RWPE2 (cell line): ENCODE measurements around the gene STIM1.
A peak's percentile ranks its signal among the peaks of the same experiment; 100 is the strongest.

ENCODE experiments used
- ATAC-seq: fragments of 200-7000 bp; cut with Tn5 transposase; 3 replicates; pipeline ENCODE4 v1.9.1; 2021; ENCODE audit warnings: low read depth
- DNase-seq: peaks from one replicate; pipeline ENCODE4 v3.0.0-alpha.2; 2020; ENCODE audit warnings: low spot score
- H3K27ac ChIP-seq: fragments of 450-650 bp; 2 replicates; pipeline ENCODE4 v1.5.1; 2017; ENCODE audit warnings: mild to moderate bottlenecking; ENCODE audit not compliant: poor library complexity, severe bottlenecking
- H3K27me3 ChIP-seq: fragments of 250-450 bp; sonication (Bioruptor Pico); 2 replicates; pipeline ENCODE4 v1.5.1; 2021; ENCODE audit warnings: mild to moderate bottlenecking, moderate library complexity; ENCODE audit not compliant: insufficient read depth, poor library complexity, severe bottlenecking
- H3K36me3 ChIP-seq: fragments of 250-450 bp; sonication (Bioruptor Pico); 2 replicates; pipeline ENCODE4 v1.5.1; 2020; ENCODE audit warnings: low read depth, mild to moderate bottlenecking, moderate library complexity
- H3K4me1 ChIP-seq: fragments of 250-450 bp; sonication (Bioruptor Pico); 2 replicates; pipeline ENCODE4 v1.5.1; 2021; ENCODE audit warnings: mild to moderate bottlenecking, moderate library complexity; ENCODE audit not compliant: insufficient read depth, poor library complexity, severe bottlenecking
- H3K4me3 ChIP-seq: fragments of 250-450 bp; sonication (Bioruptor Pico); 2 replicates; pipeline ENCODE4 v1.5.1; 2021; ENCODE audit warnings: mild to moderate bottlenecking, moderate library complexity; ENCODE audit not compliant: severe bottlenecking
- H3K9me3 ChIP-seq: fragments of 250-450 bp; sonication (Bioruptor Pico); 2 replicates; pipeline ENCODE4 v1.5.1; 2021; ENCODE audit warnings: mild to moderate bottlenecking, moderate library complexity; ENCODE audit not compliant: severe bottlenecking
- CTCF ChIP-seq: fragments of 450-650 bp; IDR thresholded peaks from one replicate; pipeline ENCODE4 v1.5.1; 2017; ENCODE audit warnings: mild to moderate bottlenecking, moderate library complexity; ENCODE audit not compliant: poor library complexity, severe bottlenecking

The STIM1 gene

GRCh38 chr11:4086575-4087353 is 231.3 kb downstream of the STIM1 start:
- Histone ChIP-seq H3K4me1 (no peaks in the 10 kb centered on the region), H3K4me3 (no peak overlapping the region), H3K27me3 (no peaks in the 10 kb centered on the region), H3K9me3 (no peaks in the 10 kb centered on the region), H3K36me3 (no peaks in the 10 kb centered on the region), H3K27ac (no peak overlapping the region)
- DNase-seq (no peak), ATAC-seq (no peak)
- TF ChIP-seq CTCF = no peak

GRCh38 chr11:4087551-4087950 is 232.1 kb downstream of the STIM1 start:
- H3K9me3 ChIP-seq = no peaks in the 10 kb centered on the region
- no peaks in the 10 kb centered on the region for H3K27me3 ChIP-seq
- H3K27ac ChIP-seq = no peak overlapping the region
- H3K4me1 ChIP-seq = no peaks in the 10 kb centered on the region
- no peak for ATAC-seq
- TF ChIP-seq CTCF = peak; percentile 9
- no peaks in the 10 kb centered on the region for H3K36me3 ChIP-seq
- no peak overlapping the region for H3K4me3 ChIP-seq
- no peak for DNase-seq

GRCh38 chr11:4090258-4090657 is 234.8 kb downstream of the STIM1 start:
- Histone ChIP-seq H3K4me3 (no peak overlapping the region), H3K27ac (no peak overlapping the region), H3K4me1 (no peaks in the 10 kb centered on the region), H3K9me3 (no peaks in the 10 kb centered on the region), H3K27me3 (no peaks in the 10 kb centered on the region), H3K36me3 (no peaks in the 10 kb centered on the region)
- TF ChIP-seq CTCF = no peak
- ATAC-seq (no peak), DNase-seq (no peak)

GRCh38 chr11:4092026-4092425 is 236.6 kb downstream of the STIM1 start:
- Histone ChIP-seq H3K27ac (no peak overlapping the region), H3K9me3 (no peaks in the 10 kb centered on the region), H3K27me3 (no peaks in the 10 kb centered on the region), H3K36me3 (peaks cover 14% of the 10 kb centered on the region), H3K4me1 (peaks cover 10% of the 10 kb centered on the region), H3K4me3 (no peak overlapping the region)
- TF ChIP-seq CTCF = no peak
- ATAC-seq (no peak), DNase-seq (no peak)
